Muscle layer of duodenum (tissue), 2 donors: ENCODE data around the gene CYSLTR2.

ENCODE experiments used
- H3K27ac ChIP-seq: one replicate; pipeline ENCODE4 v1.7.0; 2013; ENCODE audit warnings: mild to moderate bottlenecking, low read length
- H3K27me3 ChIP-seq: one replicate; pipeline ENCODE4 v1.7.0; 2013; ENCODE audit warnings: low read depth, mild to moderate bottlenecking, control low read depth, low read length
- H3K36me3 ChIP-seq, 2 donors: one replicate each; pipeline ENCODE4 v1.7.0; 2013; ENCODE audit warnings: low read length in 2 of 2, control low read depth in 1 of 2, mild to moderate bottlenecking in 1 of 2; ENCODE audit not compliant: insufficient read depth in 2 of 2, control insufficient read depth in 1 of 2
- H3K4me1 ChIP-seq, 2 donors: one replicate each; pipeline ENCODE4 v1.7.0; 2013; ENCODE audit warnings: low read length in 2 of 2, mild to moderate bottlenecking in 2 of 2, control low read depth in 1 of 2, moderate library complexity in 1 of 2; ENCODE audit not compliant: insufficient read depth in 2 of 2, control insufficient read depth in 1 of 2
- H3K4me3 ChIP-seq, 2 donors: one replicate each; pipeline ENCODE4 v1.7.0; 2013; ENCODE audit warnings: low read length in 2 of 2, low read depth in 1 of 2, mild to moderate bottlenecking in 1 of 2
- H3K9me3 ChIP-seq, 2 donors: one replicate each; pipeline ENCODE4 v1.7.0; 2013; ENCODE audit warnings: low read length in 2 of 2, control low read depth in 1 of 2, mild to moderate bottlenecking in 1 of 2; ENCODE audit not compliant: control insufficient read depth in 1 of 2
- donor health status: healthy.

The CYSLTR2 gene

GRCh38 chr13:48630773-48631172 is 23.0 kb upstream of the CYSLTR2 start:
- Histone ChIP-seq H3K36me3 (no peaks in the 10 kb centered on the region), H3K4me1 (peaks cover 0 to 6% of the 10 kb centered on the region in 2 donors), H3K27me3 (no peaks in the 10 kb centered on the region), H3K27ac (no peak overlapping the region), H3K4me3 (no peak overlapping the region), H3K9me3 (peaks cover 6 to 8% of the 10 kb centered on the region in 2 donors)

- no peak overlapping the region for H3K27ac ChIP-seq
- no peaks in the 10 kb centered on the region for H3K4me1 ChIP-seq
- no peaks in the 10 kb centered on the region for H3K27me3 ChIP-seq
- H3K9me3 ChIP-seq = peaks cover 11% of the 10 kb centered on the region in 2 donors
- H3K36me3 ChIP-seq = no peaks in the 10 kb centered on the region
- H3K4me3 ChIP-seq = no peak overlapping the region
These were observed 22.3 kb upstream of the CYSLTR2 start for GRCh38 chr13:48631441-48631840.

- H3K27me3 ChIP-seq = no peaks in the 10 kb centered on the region
- peaks cover 12 to 13% of the 10 kb centered on the region in 2 donors for H3K9me3 ChIP-seq
- H3K27ac ChIP-seq = no peak overlapping the region
- no peaks in the 10 kb centered on the region for H3K4me1 ChIP-seq
- H3K36me3 ChIP-seq = no peaks in the 10 kb centered on the region
- no peak overlapping the region for H3K4me3 ChIP-seq
These were observed 20.0 kb upstream of the CYSLTR2 start for GRCh38 chr13:48633700-48634099.

- H3K4me1 ChIP-seq = no peaks in the 10 kb centered on the region
- no peaks in the 10 kb centered on the region for H3K36me3 ChIP-seq
- no peak overlapping the region for H3K4me3 ChIP-seq
- H3K27me3 ChIP-seq = no peaks in the 10 kb centered on the region
- H3K27ac ChIP-seq = no peak overlapping the region
- H3K9me3 ChIP-seq = peaks cover 12 to 13% of the 10 kb centered on the region in 2 donors
These were observed 19.1 kb upstream of the CYSLTR2 start for GRCh38 chr13:48634636-48635035.

- no peaks in the 10 kb centered on the region for H3K27me3 ChIP-seq
- H3K36me3 ChIP-seq = no peaks in the 10 kb centered on the region
- H3K4me3 ChIP-seq = no peak overlapping the region
- H3K4me1 ChIP-seq = no peaks in the 10 kb centered on the region
- peaks cover 12 to 13% of the 10 kb centered on the region in 2 donors for H3K9me3 ChIP-seq
- no peak overlapping the region for H3K27ac ChIP-seq
These were observed 18.3 kb upstream of the CYSLTR2 start for GRCh38 chr13:48635478-48635877.

DNA sequence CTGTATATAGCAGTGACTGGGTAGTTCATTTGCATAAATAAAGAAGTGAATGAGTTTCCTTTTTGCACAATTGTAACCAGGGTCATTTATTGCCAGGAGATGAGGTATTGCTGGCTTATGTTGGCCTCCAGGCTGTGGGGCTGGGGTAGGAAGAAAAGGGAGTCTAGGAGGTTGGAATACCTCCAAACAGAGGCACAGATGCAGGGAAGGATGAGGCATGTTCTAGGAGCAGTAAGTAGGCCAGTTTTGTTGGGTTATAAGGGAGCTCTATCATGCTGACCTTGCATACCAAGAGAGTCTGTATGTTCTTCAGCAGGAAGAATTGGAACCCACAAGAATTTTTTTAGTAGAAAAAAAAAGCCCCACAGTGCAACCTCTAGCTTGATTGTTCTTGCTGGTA is 17.2 kb upstream of the CYSLTR2 start:
- Histone ChIP-seq H3K9me3 (peaks cover 12 to 13% of the 10 kb centered on the region in 2 donors), H3K36me3 (no peaks in the 10 kb centered on the region), H3K4me3 (no peak overlapping the region), H3K27ac (no peak overlapping the region), H3K27me3 (no peaks in the 10 kb centered on the region), H3K4me1 (no peaks in the 10 kb centered on the region)

DNA sequence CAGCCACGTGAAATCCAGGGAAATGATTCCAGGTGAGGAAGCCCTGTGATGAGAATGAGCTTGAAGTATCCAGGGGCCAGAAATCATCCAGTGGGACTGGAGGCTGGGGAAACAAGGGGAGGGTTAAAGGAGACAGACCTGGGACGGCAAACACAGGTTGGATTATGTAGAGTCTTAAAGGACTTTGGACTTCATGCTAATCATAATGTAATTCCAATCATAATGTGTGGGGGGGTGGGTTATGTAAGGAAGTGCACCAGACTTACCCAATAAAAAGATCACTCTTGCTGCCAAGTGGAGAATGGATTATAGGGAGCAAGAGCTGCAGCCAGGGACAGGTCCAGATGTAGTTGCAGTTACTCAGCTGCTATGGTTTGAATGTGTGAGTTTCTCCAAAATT is 16.1 kb upstream of the CYSLTR2 start:
- Histone ChIP-seq H3K27ac (no peak overlapping the region), H3K36me3 (no peaks in the 10 kb centered on the region), H3K27me3 (no peaks in the 10 kb centered on the region), H3K9me3 (peaks cover 12 to 13% of the 10 kb centered on the region in 2 donors), H3K4me1 (no peaks in the 10 kb centered on the region), H3K4me3 (no peak overlapping the region)

DNA sequence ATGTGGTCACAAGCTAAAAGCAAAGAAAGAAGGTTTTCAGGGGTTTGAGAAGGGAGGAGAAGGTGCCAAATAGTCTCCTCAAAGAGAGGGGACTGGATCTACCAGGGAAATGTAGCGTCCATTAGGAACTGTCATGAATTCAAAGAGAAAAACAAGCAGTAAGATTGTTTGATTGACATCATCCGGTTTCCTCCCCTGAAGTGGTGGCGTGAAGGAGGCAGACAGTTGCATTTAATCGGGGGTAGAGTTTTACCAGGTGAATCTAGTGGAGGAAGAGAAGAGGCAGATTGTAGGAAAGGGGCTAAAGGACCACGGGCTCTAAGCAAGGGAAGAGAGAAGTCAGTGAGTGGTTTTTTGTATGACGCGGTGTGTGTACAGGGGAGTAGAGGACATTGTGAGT is 13.0 kb upstream of the CYSLTR2 start:
- H3K9me3 ChIP-seq = peaks cover 4 to 8% of the 10 kb centered on the region in 2 donors
- no peaks in the 10 kb centered on the region for H3K27me3 ChIP-seq
- no peak overlapping the region for H3K27ac ChIP-seq
- H3K4me3 ChIP-seq = no peak overlapping the region
- no peaks in the 10 kb centered on the region for H3K4me1 ChIP-seq
- H3K36me3 ChIP-seq = no peaks in the 10 kb centered on the region

GRCh38 chr13:48641404-48641803 is 12.3 kb upstream of the CYSLTR2 start:
- Histone ChIP-seq H3K36me3 (no peaks in the 10 kb centered on the region), H3K27me3 (no peaks in the 10 kb centered on the region), H3K27ac (no peak overlapping the region), H3K9me3 (peaks cover 1 to 2% of the 10 kb centered on the region in 2 donors), H3K4me3 (no peak overlapping the region), H3K4me1 (no peaks in the 10 kb centered on the region)

DNA sequence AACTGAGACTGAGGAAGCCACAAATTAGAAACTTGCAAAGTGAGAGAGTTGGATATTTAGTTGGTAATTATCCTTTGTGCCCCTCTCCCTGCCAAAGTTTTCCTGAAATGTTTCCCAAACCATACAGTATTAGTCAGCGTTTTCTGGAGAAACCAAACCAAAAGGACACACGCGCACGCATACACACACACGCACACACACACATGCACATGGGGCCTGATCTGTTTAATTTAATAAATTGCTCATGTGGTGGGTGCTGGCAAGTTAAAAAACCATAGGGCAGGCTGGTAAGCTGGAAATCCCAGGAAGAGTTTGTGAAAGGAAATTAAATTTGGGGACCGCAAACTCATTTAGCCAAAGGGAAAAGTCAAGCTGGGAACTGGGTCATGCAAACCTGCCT is 11.7 kb upstream of the CYSLTR2 start:
- no peak overlapping the region for H3K4me3 ChIP-seq
- H3K27me3 ChIP-seq = no peaks in the 10 kb centered on the region
- no peak overlapping the region for H3K27ac ChIP-seq
- no peaks in the 10 kb centered on the region for H3K4me1 ChIP-seq
- H3K36me3 ChIP-seq = no peaks in the 10 kb centered on the region
- no peaks in the 10 kb centered on the region for H3K9me3 ChIP-seq

DNA sequence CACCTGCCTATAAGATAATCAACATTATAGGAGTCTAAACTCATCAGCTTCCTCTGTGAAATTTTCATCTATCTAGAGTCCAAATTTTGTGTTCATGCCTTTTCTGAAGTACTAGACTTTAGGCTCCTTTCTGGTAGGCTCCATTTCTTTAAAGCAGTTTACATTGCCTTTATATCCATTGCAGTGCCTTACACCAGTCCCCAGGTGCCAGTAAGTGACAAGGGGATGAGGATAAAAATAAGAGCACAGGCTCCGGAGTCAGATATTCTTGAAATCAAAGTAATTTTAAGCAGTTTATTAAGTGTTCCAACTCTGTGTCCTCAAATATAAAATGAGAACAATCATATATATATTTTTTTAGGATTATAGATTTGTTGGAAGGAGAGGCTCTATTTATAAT is 10.6 kb upstream of the CYSLTR2 start:
- H3K9me3 ChIP-seq = no peaks in the 10 kb centered on the region
- H3K4me3 ChIP-seq = no peak overlapping the region
- H3K36me3 ChIP-seq = no peaks in the 10 kb centered on the region
- no peaks in the 10 kb centered on the region for H3K27me3 ChIP-seq
- H3K4me1 ChIP-seq = no peaks in the 10 kb centered on the region
- no peak overlapping the region for H3K27ac ChIP-seq

DNA sequence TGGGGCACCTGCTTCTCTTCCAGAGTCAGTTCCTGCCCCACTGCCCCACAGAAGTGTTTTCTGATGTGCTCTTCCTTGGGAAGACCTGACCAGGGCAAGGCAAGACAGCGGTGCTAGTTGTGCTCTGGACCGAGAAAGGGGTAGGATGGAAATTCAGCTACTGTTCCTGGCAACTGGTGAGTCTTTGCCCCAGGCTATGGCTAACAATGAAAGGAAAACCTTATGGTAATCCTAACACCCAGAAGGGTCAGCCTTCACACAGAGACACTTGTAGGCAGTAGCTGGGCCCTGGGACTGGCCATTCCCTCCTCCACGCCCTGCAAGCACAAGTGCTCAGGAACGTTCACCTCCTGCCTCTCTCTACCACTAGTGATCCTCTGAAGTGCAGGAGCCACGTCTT is 9.6 kb upstream of the CYSLTR2 start:
- Histone ChIP-seq H3K36me3 (no peaks in the 10 kb centered on the region), H3K9me3 (no peaks in the 10 kb centered on the region), H3K4me1 (no peaks in the 10 kb centered on the region), H3K4me3 (no peak overlapping the region), H3K27ac (no peak overlapping the region), H3K27me3 (no peaks in the 10 kb centered on the region)
